GM12875 (cell line): ENCODE measurements around the gene CUL3.

Experiments used
- H3K4me3 ChIP-seq: one replicate; pipeline ENCODE4 v1.5.1; 2011; ENCODE audit warnings: low read depth, low read length, control low read depth
- CTCF ChIP-seq: IDR thresholded peaks from 2 replicates; pipeline ENCODE4 v1.5.1; 2011; ENCODE audit warnings: low read depth, mild to moderate bottlenecking, control low read depth, inconsistent platforms, low read length, moderate library complexity, borderline replicate concordance; ENCODE audit not compliant: insufficient read depth

The CUL3 gene

GRCh38 chr2:224421065-224421464 lies 164.1 kb downstream of the CUL3 start:
- H3K4me3 ChIP-seq, result no peak overlapping the region
- no peak for TF ChIP-seq CTCF
